Upper lobe of left lung (tissue), 4 donors: ENCODE data around the gene PPP2R2C.

Source experiments
- EP300 ChIP-seq, 4 donors: sonication (generic); formaldehyde crosslinking; IDR thresholded peaks; one replicate each; pipeline ENCODE4 v1.5.1; 2017; ENCODE audit warnings: antibody characterized with exemption in 4 of 4, control low read depth in 2 of 4
- POLR2A ChIP-seq, 4 donors: fragments of 450-650 bp; IDR thresholded peaks; one replicate each; pipeline ENCODE4 v1.5.1; 2016 to 2017; ENCODE audit warnings: antibody characterized with exemption in 4 of 4, mild to moderate bottlenecking in 2 of 4
- TF ChIP-seq, protein P1 (sequence below), 6 experiments: fragments of 450-650 bp in 4 of 6; fragments of 200-600 bp in 2 of 6; sonication (generic) in 2 of 6; IDR thresholded peaks; one replicate each; pipeline ENCODE4 v1.5.1; 2016 to 2019; ENCODE audit warnings: antibody characterized with exemption in 6 of 6

DNA sequence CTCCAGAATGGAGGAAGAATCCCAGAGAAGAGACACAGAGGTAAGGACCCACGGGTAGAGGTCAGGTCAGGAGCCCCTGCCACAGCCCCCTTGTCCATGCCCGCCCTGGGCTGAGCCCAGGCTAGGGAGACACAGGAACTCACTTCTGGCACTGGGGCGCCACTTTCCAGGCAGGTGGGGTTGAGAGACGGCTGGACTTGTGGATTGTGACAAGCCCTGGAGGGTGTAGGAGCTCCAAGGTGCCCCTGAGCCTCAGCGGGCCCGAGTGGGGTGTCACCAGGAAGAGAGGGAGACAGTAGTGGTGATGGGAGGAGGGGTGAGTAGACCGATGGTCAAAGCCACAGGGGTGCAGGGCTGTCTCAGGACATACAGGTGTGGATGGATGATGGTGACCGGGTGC is 143.9 kb downstream of the PPP2R2C start:
- TF ChIP-seq, protein P1, sequence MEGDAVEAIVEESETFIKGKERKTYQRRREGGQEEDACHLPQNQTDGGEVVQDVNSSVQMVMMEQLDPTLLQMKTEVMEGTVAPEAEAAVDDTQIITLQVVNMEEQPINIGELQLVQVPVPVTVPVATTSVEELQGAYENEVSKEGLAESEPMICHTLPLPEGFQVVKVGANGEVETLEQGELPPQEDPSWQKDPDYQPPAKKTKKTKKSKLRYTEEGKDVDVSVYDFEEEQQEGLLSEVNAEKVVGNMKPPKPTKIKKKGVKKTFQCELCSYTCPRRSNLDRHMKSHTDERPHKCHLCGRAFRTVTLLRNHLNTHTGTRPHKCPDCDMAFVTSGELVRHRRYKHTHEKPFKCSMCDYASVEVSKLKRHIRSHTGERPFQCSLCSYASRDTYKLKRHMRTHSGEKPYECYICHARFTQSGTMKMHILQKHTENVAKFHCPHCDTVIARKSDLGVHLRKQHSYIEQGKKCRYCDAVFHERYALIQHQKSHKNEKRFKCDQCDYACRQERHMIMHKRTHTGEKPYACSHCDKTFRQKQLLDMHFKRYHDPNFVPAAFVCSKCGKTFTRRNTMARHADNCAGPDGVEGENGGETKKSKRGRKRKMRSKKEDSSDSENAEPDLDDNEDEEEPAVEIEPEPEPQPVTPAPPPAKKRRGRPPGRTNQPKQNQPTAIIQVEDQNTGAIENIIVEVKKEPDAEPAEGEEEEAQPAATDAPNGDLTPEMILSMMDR (IDR thresholded peaks at IDR 0.05) = no peak
- TF ChIP-seq POLR2A (IDR thresholded peaks at IDR 0.05) (no peak), EP300 (IDR thresholded peaks at IDR 0.05) (no peak)
